SU-DHL-6 (cell line): ENCODE measurements around the gene CGREF1.

Experiments used
- EZH2phosphoT487 ChIP-seq: fragments of 200-600 bp; sonication (generic), shearing (Covaris generic); conservative IDR thresholded peaks from 2 replicates; pipeline ENCODE4 v1.6.1; 2018; ENCODE audit warnings: mild to moderate bottlenecking, antibody characterized with exemption, low read length, moderate library complexity, mixed read lengths
- TF ChIP-seq, protein P1 (sequence below): fragments of 200-600 bp; sonication (generic); IDR thresholded peaks from one replicate; pipeline ENCODE4 v1.5.1; 2017; ENCODE audit warnings: antibody characterized with exemption, mild to moderate bottlenecking, low read length, moderate library complexity; ENCODE audit not compliant: insufficient read depth, poor library complexity, severe bottlenecking

DNA sequence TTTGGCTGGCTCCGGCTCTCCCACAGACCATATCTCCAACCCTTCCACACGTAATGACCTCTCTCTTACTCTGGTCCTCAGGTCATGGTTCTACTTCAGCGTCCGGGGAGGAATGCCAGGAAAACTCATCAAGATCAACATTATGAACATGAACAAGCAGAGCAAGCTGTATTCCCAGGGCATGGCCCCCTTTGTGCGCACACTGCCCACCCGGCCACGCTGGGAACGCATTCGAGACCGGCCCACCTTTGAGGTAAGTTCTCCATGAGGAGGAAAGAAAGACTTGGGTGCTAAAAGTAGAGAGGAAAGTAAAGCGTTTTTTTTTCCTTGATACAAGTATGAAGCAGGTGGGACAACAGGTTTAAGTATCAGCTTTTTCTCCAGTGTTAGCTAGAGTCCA is 65.6 kb downstream of the CGREF1 start:
- TF ChIP-seq, protein P1, sequence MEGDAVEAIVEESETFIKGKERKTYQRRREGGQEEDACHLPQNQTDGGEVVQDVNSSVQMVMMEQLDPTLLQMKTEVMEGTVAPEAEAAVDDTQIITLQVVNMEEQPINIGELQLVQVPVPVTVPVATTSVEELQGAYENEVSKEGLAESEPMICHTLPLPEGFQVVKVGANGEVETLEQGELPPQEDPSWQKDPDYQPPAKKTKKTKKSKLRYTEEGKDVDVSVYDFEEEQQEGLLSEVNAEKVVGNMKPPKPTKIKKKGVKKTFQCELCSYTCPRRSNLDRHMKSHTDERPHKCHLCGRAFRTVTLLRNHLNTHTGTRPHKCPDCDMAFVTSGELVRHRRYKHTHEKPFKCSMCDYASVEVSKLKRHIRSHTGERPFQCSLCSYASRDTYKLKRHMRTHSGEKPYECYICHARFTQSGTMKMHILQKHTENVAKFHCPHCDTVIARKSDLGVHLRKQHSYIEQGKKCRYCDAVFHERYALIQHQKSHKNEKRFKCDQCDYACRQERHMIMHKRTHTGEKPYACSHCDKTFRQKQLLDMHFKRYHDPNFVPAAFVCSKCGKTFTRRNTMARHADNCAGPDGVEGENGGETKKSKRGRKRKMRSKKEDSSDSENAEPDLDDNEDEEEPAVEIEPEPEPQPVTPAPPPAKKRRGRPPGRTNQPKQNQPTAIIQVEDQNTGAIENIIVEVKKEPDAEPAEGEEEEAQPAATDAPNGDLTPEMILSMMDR, result no peak
- TF ChIP-seq EZH2phosphoT487, result no peak
